A549 (cell line): ENCODE measurements around the gene DPY19L1. TPM values are rescaled to one million over a fixed set of nuclear protein-coding genes. Genes with fewer than 3 reads are reported as not detected.
"Not testable (repeated sequence)": the region's sequence is repeated elsewhere in the genome, so short reads cannot be mapped to it uniquely, and the experiment has no call there.

ENCODE experiments used
- ATAC-seq, 2 experiments: fragments of 200-7000 bp in 1 of 2; fragments of >200 bp in 1 of 2; cut with Nextera tagmentation in 1 of 2; cut with Tn5 transposase in 1 of 2; 3 replicates each; pipeline versions ENCODE4 v1.8.0 to v1.9.1; 2018 to 2020; ENCODE audit warnings: mild to moderate bottlenecking in 1 of 2, moderate library complexity in 1 of 2
- CTCF ChIA-PET: fragments of 300-600 bp; sonication (Branson Sonifier 250); formaldehyde crosslinking; extraction: SDS; loops from one replicate; lab custom pipeline; 2021; ENCODE audit warnings: antibody characterized with exemption, inconsistent platforms; lab: Yijun Ruan, JAX
- POLR2A ChIA-PET: fragments of 350-600 bp; formaldehyde crosslinking; extraction: SDS; loops from one replicate; lab custom pipeline; 2021; ENCODE audit warnings: antibody characterized with exemption, inconsistent platforms; lab: Yijun Ruan, JAX
- DNase-seq, 2 experiments: peaks; one replicate each; pipeline versions ENCODE4 v3.0.0 to v3.0.0-alpha.2; 2011 to 2016; ENCODE audit warnings: low read depth in 1 of 2, low spot score in 1 of 2
- FAIRE-seq: peaks from 2 replicates; lab custom pipeline; 2011; peaks lifted over from hg19 to GRCh38; lab: Jason Lieb, UNC
- H3K27ac ChIP-seq, 2 experiments: fragments of >200 bp; sonication (Bioruptor Twin); formaldehyde crosslinking; 3 replicates each; pipeline ENCODE4 v1.5.1; 2016 to 2017
- H3K4me1 ChIP-seq: fragments of >200 bp; sonication (Bioruptor Twin); formaldehyde crosslinking; 3 replicates; pipeline ENCODE4 v1.6.1; 2016
- H3K4me2 ChIP-seq: fragments of >200 bp; sonication (Bioruptor Twin); formaldehyde crosslinking; 3 replicates; pipeline ENCODE4 v1.6.1; 2016
- H3K4me3 ChIP-seq: fragments of >200 bp; sonication (Bioruptor Twin); formaldehyde crosslinking; 3 replicates; pipeline ENCODE4 v1.5.1; 2016
- H3K9me3 ChIP-seq: fragments of >200 bp; sonication (Bioruptor Twin); formaldehyde crosslinking; 3 replicates; pipeline ENCODE4 v1.6.1; 2016
- BCL3 ChIP-seq: fragments of >200 bp; sonication (Bioruptor Twin); formaldehyde crosslinking; IDR thresholded peaks from 3 replicates; pipeline ENCODE4 v1.6.1; 2016
- CHD4 ChIP-seq: fragments of 200-600 bp; sonication (generic); IDR thresholded peaks from 2 replicates; pipeline ENCODE4 v1.6.1; 2016; ENCODE audit warnings: antibody characterized with exemption, mild to moderate bottlenecking, borderline replicate concordance
- E2F6 ChIP-seq: IDR thresholded peaks from 2 replicates; pipeline ENCODE4 v1.6.1; 2012; ENCODE audit warnings: low read depth, borderline replicate concordance
- EP300 ChIP-seq, 2 experiments: fragments of >200 bp; sonication (Bioruptor Twin); formaldehyde crosslinking; IDR thresholded peaks; 2 replicates in 1 of 2; 3 replicates in 1 of 2; pipeline ENCODE4 v1.6.1; 2016 to 2017
- FOSL2 ChIP-seq, 2 experiments: fragments of 450-650 bp in 1 of 2; fragments of >200 bp in 1 of 2; sonication (Bioruptor Twin) in 1 of 2; formaldehyde crosslinking; IDR thresholded peaks; 2 replicates each; pipeline versions ENCODE4 v1.5.0 to v1.6.1; 2016 to 2020; ENCODE audit warnings: mild to moderate bottlenecking in 1 of 2, moderate library complexity in 1 of 2
- FOXS1 ChIP-seq: fragments of 250-450 bp; sonication (Bioruptor Pico); IDR thresholded peaks from 2 replicates; pipeline ENCODE4 v1.5.0; 2020; ENCODE audit warnings: mild to moderate bottlenecking, moderate library complexity
- GATA3 ChIP-seq: IDR thresholded peaks from 2 replicates; pipeline ENCODE4 v1.6.1; 2012; ENCODE audit warnings: borderline replicate concordance
- HES2 ChIP-seq: fragments of >200 bp; sonication (Bioruptor Twin); formaldehyde crosslinking; IDR thresholded peaks from 2 replicates; pipeline ENCODE4 v1.6.1; 2016
- HOXA7 ChIP-seq: fragments of 250-450 bp; sonication (Bioruptor Pico); IDR thresholded peaks from 2 replicates; pipeline ENCODE4 v1.5.0; 2020; ENCODE audit warnings: mild to moderate bottlenecking, moderate library complexity
- HOXB13 ChIP-seq: fragments of 250-450 bp; sonication (Bioruptor Pico); IDR thresholded peaks from 2 replicates; pipeline ENCODE4 v1.5.0; 2020; ENCODE audit warnings: low read depth, mild to moderate bottlenecking, moderate library complexity
- MAZ ChIP-seq: fragments of 150-350 bp; IDR thresholded peaks from 2 replicates; pipeline ENCODE4 v1.6.1; 2014; ENCODE audit warnings: antibody characterized with exemption, low read depth, low read length, borderline replicate concordance
- MYC ChIP-seq: IDR thresholded peaks from 2 replicates; pipeline ENCODE4 v1.6.1; 2012; ENCODE audit warnings: mild to moderate bottlenecking, inconsistent platforms, low read length, improper control_type of control experiment, borderline replicate concordance
- NFE2L2 ChIP-seq: fragments of 150-350 bp; conservative IDR thresholded peaks from 2 replicates; pipeline ENCODE4 v1.6.1; 2014; ENCODE audit warnings: low read length
- NPAS2 ChIP-seq: fragments of 250-450 bp; sonication (Bioruptor Pico); IDR thresholded peaks from 2 replicates; pipeline ENCODE4 v1.8.0; 2022; ENCODE audit warnings: mild to moderate bottlenecking, moderate library complexity, borderline replicate concordance
- NR3C1 ChIP-seq: fragments of >200 bp; sonication (Bioruptor Twin); formaldehyde crosslinking; IDR thresholded peaks from 3 replicates; pipeline ENCODE4 v1.6.1; 2017
- RCOR1 ChIP-seq: fragments of 150-350 bp; IDR thresholded peaks from 2 replicates; pipeline ENCODE4 v1.6.1; 2014; ENCODE audit warnings: antibody characterized with exemption, low read length, low read depth
- ZFP36 ChIP-seq: fragments of 450-650 bp; IDR thresholded peaks from 2 replicates; pipeline ENCODE4 v1.6.1; 2014; ENCODE audit warnings: borderline replicate concordance; ENCODE audit not compliant: partially characterized antibody
- ZNF302 ChIP-seq: fragments of 250-450 bp; sonication (Bioruptor Pico); IDR thresholded peaks from 2 replicates; pipeline ENCODE4 v1.9.0; 2021; ENCODE audit warnings: inconsistent platforms, mild to moderate bottlenecking, moderate library complexity
- WGBS: methylation state at CpG from one replicate; pipeline ENCODE4 v1.1.6; 2017; ENCODE audit errors: missing lambda C conversion rate; 5-methylcytosine and 5-hydroxymethylcytosine counted together
- polyA plus RNA-seq, 4 experiments: library from polyadenylated mRNA; depleted of rRNA in 3 of 4; stranded (reverse); fragments of >200 nt; fragmentation: RNase III in 1 of 4; extraction: RNeasy Plus Mini Kit Qiagen cat#74134 plus additional on column Dnase treatment in 1 of 4; gene quantifications; 2 replicates in 3 of 4; 3 replicates in 1 of 4; pipeline ENCODE4 v1.2.3, GENCODE V29; 2011 to 2017
- small RNA-seq, 6 experiments: library from RNA; depleted of rRNA; stranded (forward); fragments of <200 nt; gene quantifications; one replicate each; pipeline ENCODE3, GENCODE V24; 2012
- TF ChIP-seq, protein P1 (sequence below): fragments of 200-600 bp; sonication (generic); IDR thresholded peaks from 2 replicates; pipeline ENCODE4 v1.6.1; 2016; ENCODE audit warnings: antibody characterized with exemption, mild to moderate bottlenecking, moderate library complexity
- TF ChIP-seq, protein P2 (sequence below): fragments of 450-650 bp; IDR thresholded peaks from 2 replicates; pipeline ENCODE4 v1.6.1; 2014; ENCODE audit warnings: antibody characterized with exemption

The DPY19L1 gene
- polyA plus RNA-seq, 2 of the 4 experiments (the other 2 are of a cell fraction) = 53.6 to 129 TPM

DNA sequence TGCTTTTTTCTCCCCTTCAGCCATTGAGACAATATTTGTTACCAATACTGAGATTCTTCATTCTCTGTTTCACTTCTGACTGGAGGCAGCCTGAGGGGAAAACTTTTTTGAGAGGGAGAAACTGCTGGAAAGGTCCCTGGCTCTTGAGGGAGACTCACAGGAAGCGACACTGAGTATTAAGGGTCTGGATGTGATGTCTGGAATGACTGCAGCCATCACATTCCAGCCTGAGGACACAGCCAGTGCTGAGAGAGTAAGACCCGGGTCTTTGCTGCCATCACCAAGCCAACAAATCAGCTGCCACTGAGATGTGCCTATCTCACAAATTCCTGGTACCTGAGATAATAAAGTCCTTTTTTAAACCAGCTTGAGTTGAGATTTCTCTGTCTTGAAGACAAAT, 157.4 kb downstream of the DPY19L1 start:
- ChIA-PET POLR2A (no interaction called here), CTCF (interaction anchor here (0.6 kb wide), 1 partner anchor 24 kb away, joined by 3 read pairs; no protein-coding TSS in a partner anchor)
- TF ChIP-seq MYC = no peak
- TF ChIP-seq BCL3 = no peak
- no peak for TF ChIP-seq EP300 (IDR thresholded peaks at IDR 0.05)
- TF ChIP-seq E2F6 = no peak
- no peak for TF ChIP-seq HES2
- TF ChIP-seq, protein P1, sequence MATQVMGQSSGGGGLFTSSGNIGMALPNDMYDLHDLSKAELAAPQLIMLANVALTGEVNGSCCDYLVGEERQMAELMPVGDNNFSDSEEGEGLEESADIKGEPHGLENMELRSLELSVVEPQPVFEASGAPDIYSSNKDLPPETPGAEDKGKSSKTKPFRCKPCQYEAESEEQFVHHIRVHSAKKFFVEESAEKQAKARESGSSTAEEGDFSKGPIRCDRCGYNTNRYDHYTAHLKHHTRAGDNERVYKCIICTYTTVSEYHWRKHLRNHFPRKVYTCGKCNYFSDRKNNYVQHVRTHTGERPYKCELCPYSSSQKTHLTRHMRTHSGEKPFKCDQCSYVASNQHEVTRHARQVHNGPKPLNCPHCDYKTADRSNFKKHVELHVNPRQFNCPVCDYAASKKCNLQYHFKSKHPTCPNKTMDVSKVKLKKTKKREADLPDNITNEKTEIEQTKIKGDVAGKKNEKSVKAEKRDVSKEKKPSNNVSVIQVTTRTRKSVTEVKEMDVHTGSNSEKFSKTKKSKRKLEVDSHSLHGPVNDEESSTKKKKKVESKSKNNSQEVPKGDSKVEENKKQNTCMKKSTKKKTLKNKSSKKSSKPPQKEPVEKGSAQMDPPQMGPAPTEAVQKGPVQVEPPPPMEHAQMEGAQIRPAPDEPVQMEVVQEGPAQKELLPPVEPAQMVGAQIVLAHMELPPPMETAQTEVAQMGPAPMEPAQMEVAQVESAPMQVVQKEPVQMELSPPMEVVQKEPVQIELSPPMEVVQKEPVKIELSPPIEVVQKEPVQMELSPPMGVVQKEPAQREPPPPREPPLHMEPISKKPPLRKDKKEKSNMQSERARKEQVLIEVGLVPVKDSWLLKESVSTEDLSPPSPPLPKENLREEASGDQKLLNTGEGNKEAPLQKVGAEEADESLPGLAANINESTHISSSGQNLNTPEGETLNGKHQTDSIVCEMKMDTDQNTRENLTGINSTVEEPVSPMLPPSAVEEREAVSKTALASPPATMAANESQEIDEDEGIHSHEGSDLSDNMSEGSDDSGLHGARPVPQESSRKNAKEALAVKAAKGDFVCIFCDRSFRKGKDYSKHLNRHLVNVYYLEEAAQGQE = no peak
- no peak for TF ChIP-seq NPAS2 (CRISPR knock-in tag)
- TF ChIP-seq, protein P2, sequence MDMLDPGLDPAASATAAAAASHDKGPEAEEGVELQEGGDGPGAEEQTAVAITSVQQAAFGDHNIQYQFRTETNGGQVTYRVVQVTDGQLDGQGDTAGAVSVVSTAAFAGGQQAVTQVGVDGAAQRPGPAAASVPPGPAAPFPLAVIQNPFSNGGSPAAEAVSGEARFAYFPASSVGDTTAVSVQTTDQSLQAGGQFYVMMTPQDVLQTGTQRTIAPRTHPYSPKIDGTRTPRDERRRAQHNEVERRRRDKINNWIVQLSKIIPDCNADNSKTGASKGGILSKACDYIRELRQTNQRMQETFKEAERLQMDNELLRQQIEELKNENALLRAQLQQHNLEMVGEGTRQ = no peak
- no peak for TF ChIP-seq MAZ
- no peak for TF ChIP-seq ZNF302
- TF ChIP-seq HOXA7 (CRISPR knock-in tag) = no peak
- no peak for TF ChIP-seq GATA3
- TF ChIP-seq NFE2L2 = no peak
- TF ChIP-seq HOXB13 (CRISPR knock-in tag) = no peak
- no peak for TF ChIP-seq FOSL2 (IDR thresholded peaks at IDR 0.05)
- no peak for TF ChIP-seq FOSL2 (CRISPR knock-in tag; IDR thresholded peaks at IDR 0.05)
- no peak for TF ChIP-seq CHD4
- no peak for TF ChIP-seq ZFP36
- no peak for TF ChIP-seq FOXS1 (CRISPR knock-in tag)
- no peak for TF ChIP-seq NR3C1
- no peak for TF ChIP-seq RCOR1
- no peak for FAIRE-seq
- Histone ChIP-seq H3K9me3 (peaks cover 25% of the 10 kb centered on the region), H3K4me3 (no peak overlapping the region), H3K4me1 (no peaks in the 10 kb centered on the region), H3K4me2 (no peak overlapping the region), H3K27ac (no peak overlapping the region)
- 58% methylated on average over 2 of the region's 2 CpGs for WGBS
- ATAC-seq = no peak
- no peak for DNase-seq

- DNase-seq, FAIRE-seq, H3K4me2 ChIP-seq, ATAC-seq, H3K4me1 ChIP-seq, POLR2A ChIA-PET, H3K27ac ChIP-seq, H3K4me3 ChIP-seq: not testable (repeated sequence)
- 76% methylated on average over 8 of the region's 8 CpGs for WGBS
- H3K9me3 ChIP-seq = peaks cover 19% of the 10 kb centered on the region
- CTCF ChIA-PET = interaction anchor here (0.6 kb wide), 1 partner anchor 24 kb away, joined by 3 read pairs; no protein-coding TSS in a partner anchor
Measured at GRCh38 chr7:34878944-34879735, 158.1 kb downstream of the DPY19L1 start.

Small RNA genes within 50 kb of the gene (small RNA-seq; reads per million reads assigned to genes)
- gene MIR548N = 0.37 to 143 (median 26.2) reads per million in 6 experiments
- 0 reads per million in 6 experiments for gene RF00322

Other genes starting within 250 kb of the DPY19L1 start
- 1.6 and 2.3 TPM in 2 replicates for gene TBX20, start 216.6 kb upstream of the DPY19L1 start, polyA plus RNA-seq (2011; rRNA removed)
- gene TBX20, start 216.6 kb upstream of the DPY19L1 start, polyA plus RNA-seq (2017; fragmentation: RNase III; extraction: RNeasy Plus Mini Kit Qiagen cat#74134 plus additional on column Dnase treatment) = 1.3 to 1.6 TPM (median 1.5 TPM) in 3 replicates